Neural cell (in vitro differentiated cells): ENCODE data around the gene FCHSD2.

Source experiments
- EP300 ChIP-seq: fragments of 450-650 bp; conservative IDR thresholded peaks from 2 replicates; pipeline ENCODE4 v1.6.1; 2014; ENCODE audit warnings: antibody characterized with exemption, mild to moderate bottlenecking, moderate library complexity; ENCODE audit not compliant: poor library complexity, severe bottlenecking
- EZH2 ChIP-seq: fragments of 200-600, 300-800 bp; shearing (Covaris generic), sonication (generic); IDR thresholded peaks from 2 replicates; pipeline ENCODE4 v1.6.1; 2014; ENCODE audit warnings: antibody characterized with exemption, low read length, borderline replicate concordance, mild to moderate bottlenecking; ENCODE audit not compliant: insufficient read depth, poor library complexity, severe bottlenecking
- MXI1 ChIP-seq: fragments of 450-650 bp; conservative IDR thresholded peaks from 2 replicates; pipeline ENCODE4 v1.6.1; 2014; ENCODE audit warnings: antibody characterized with exemption, mild to moderate bottlenecking; ENCODE audit not compliant: poor library complexity, severe bottlenecking
- POLR2AphosphoS5 ChIP-seq: IDR thresholded peaks from 2 replicates; pipeline ENCODE4 v1.6.1; 2012
- RAD21 ChIP-seq: fragments of 450-650 bp; conservative IDR thresholded peaks from 2 replicates; pipeline ENCODE4 v1.6.1; 2014; ENCODE audit warnings: antibody characterized with exemption, mild to moderate bottlenecking, moderate library complexity
- REST ChIP-seq: IDR thresholded peaks from 2 replicates; pipeline ENCODE4 v1.6.1; 2012; ENCODE audit warnings: borderline replicate concordance
- SMC3 ChIP-seq: fragments of 450-650 bp; conservative IDR thresholded peaks from 2 replicates; pipeline ENCODE4 v1.6.1; 2014; ENCODE audit warnings: antibody characterized with exemption, mild to moderate bottlenecking, moderate library complexity; ENCODE audit not compliant: poor library complexity
- TAF1 ChIP-seq: IDR thresholded peaks from 2 replicates; pipeline ENCODE4 v1.6.1; 2012; ENCODE audit warnings: low read depth
- TF ChIP-seq, protein P1 (sequence below): fragments of 450-650 bp; IDR thresholded peaks from 2 replicates; pipeline ENCODE4 v1.5.1; 2014; ENCODE audit warnings: antibody characterized with exemption, mild to moderate bottlenecking, moderate library complexity; ENCODE audit not compliant: poor library complexity, severe bottlenecking

- TF ChIP-seq, protein P1, sequence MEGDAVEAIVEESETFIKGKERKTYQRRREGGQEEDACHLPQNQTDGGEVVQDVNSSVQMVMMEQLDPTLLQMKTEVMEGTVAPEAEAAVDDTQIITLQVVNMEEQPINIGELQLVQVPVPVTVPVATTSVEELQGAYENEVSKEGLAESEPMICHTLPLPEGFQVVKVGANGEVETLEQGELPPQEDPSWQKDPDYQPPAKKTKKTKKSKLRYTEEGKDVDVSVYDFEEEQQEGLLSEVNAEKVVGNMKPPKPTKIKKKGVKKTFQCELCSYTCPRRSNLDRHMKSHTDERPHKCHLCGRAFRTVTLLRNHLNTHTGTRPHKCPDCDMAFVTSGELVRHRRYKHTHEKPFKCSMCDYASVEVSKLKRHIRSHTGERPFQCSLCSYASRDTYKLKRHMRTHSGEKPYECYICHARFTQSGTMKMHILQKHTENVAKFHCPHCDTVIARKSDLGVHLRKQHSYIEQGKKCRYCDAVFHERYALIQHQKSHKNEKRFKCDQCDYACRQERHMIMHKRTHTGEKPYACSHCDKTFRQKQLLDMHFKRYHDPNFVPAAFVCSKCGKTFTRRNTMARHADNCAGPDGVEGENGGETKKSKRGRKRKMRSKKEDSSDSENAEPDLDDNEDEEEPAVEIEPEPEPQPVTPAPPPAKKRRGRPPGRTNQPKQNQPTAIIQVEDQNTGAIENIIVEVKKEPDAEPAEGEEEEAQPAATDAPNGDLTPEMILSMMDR: no peak
- TF ChIP-seq RAD21 (no peak), POLR2AphosphoS5 (no peak), SMC3 (no peak), REST (no peak), EZH2 (no peak), EP300 (no peak), TAF1 (no peak), MXI1 (no peak)
These were observed 266.4 kb downstream of the FCHSD2 start for GRCh38 chr11:72875736-72876135.
